GM23338 (cell line): Measurements from ENCODE around the gene U2AF1L4. TPM values are rescaled to one million over a fixed set of nuclear protein-coding genes. Genes with fewer than 3 reads are reported as not detected.

Experiments used
- ATAC-seq: fragments of 200-7000 bp; cut with Tn5 transposase; 3 replicates; pipeline ENCODE4 v1.9.1; 2020
- DNase-seq: peaks from one replicate; pipeline ENCODE4 v3.0.0-alpha.2; 2015; ENCODE audit warnings: low spot score
- H2AFZ ChIP-seq: fragments of 200-600 bp; sonication (generic); 2 replicates; pipeline ENCODE4 v1.8.0; 2016; ENCODE audit warnings: antibody characterized with exemption, mild to moderate bottlenecking, moderate library complexity
- H3F3A ChIP-seq: fragments of 200-600 bp; sonication (generic); replicated peaks from 2 replicates; pipeline ENCODE4 v1.8.0; 2017; ENCODE audit warnings: antibody characterized with exemption, mixed run types, low read depth
- H3K27ac ChIP-seq: fragments of 200-600 bp; sonication (generic); 2 replicates; pipeline ENCODE4 v1.6.1; 2016; ENCODE audit warnings: low read depth
- H3K27me3 ChIP-seq: fragments of 200-600 bp; sonication (generic); 2 replicates; pipeline ENCODE4 v1.8.0; 2016; ENCODE audit warnings: mild to moderate bottlenecking, mixed run types, moderate library complexity; ENCODE audit not compliant: insufficient read depth
- H3K36me3 ChIP-seq: fragments of 200-600 bp; sonication (generic); 2 replicates; pipeline ENCODE4 v1.8.0; 2016; ENCODE audit warnings: mild to moderate bottlenecking; ENCODE audit not compliant: insufficient read depth
- H3K4me1 ChIP-seq: fragments of 200-600 bp; sonication (generic); 2 replicates; pipeline ENCODE4 v1.8.0; 2016; ENCODE audit warnings: mild to moderate bottlenecking, moderate library complexity; ENCODE audit not compliant: insufficient read depth
- H3K4me2 ChIP-seq: fragments of 200-600 bp; sonication (generic); 2 replicates; pipeline ENCODE4 v1.7.1; 2017; ENCODE audit warnings: mixed run types
- H3K4me3 ChIP-seq: fragments of 200-600 bp; sonication (generic); 2 replicates; pipeline ENCODE4 v1.6.1; 2016; ENCODE audit warnings: mixed run types
- H3K79me2 ChIP-seq: fragments of 200-600 bp; sonication (generic); replicated peaks from 2 replicates; pipeline ENCODE4 v1.8.0; 2017; ENCODE audit warnings: mild to moderate bottlenecking; ENCODE audit not compliant: insufficient read depth
- H3K9me2 ChIP-seq: fragments of 200-600 bp; sonication (generic); 2 replicates; pipeline ENCODE4 v1.8.0; 2017; ENCODE audit not compliant: insufficient read depth
- H4K20me1 ChIP-seq: fragments of 200-600 bp; sonication (generic); replicated peaks from 2 replicates; pipeline ENCODE4 v1.8.0; 2017; ENCODE audit warnings: mild to moderate bottlenecking; ENCODE audit not compliant: insufficient read depth
- H3K27ac Mint-ChIP-seq: 2 replicates; pipeline ENCODE4 v1.8.0; 2020; ENCODE audit warnings: inconsistent platforms, mild to moderate bottlenecking, moderate library complexity, mixed read lengths
- H3K27me3 Mint-ChIP-seq: 3 replicates; pipeline ENCODE4 v1.8.0; 2022; ENCODE audit warnings: low read depth, mild to moderate bottlenecking, moderate library complexity, mixed read lengths, inconsistent platforms; ENCODE audit not compliant: insufficient read depth, poor library complexity
- H3K36me3 Mint-ChIP-seq: 3 replicates; pipeline ENCODE4 v1.8.0; 2021; ENCODE audit warnings: low read depth, mild to moderate bottlenecking, inconsistent platforms, moderate library complexity, mixed read lengths
- H3K4me1 Mint-ChIP-seq: 3 replicates; pipeline ENCODE4 v1.8.0; 2020; ENCODE audit warnings: mild to moderate bottlenecking, inconsistent platforms, mixed read lengths
- H3K4me3 Mint-ChIP-seq: 3 replicates; pipeline ENCODE4 v1.8.0; 2021; ENCODE audit warnings: moderate library complexity, mild to moderate bottlenecking, inconsistent platforms, mixed read lengths
- H3K9me3 Mint-ChIP-seq: 3 replicates; pipeline ENCODE4 v1.8.0; 2020; ENCODE audit warnings: moderate library complexity, mild to moderate bottlenecking, inconsistent platforms, mixed read lengths
- CREB1 ChIP-seq: fragments of 250-450 bp; sonication (Bioruptor Pico); IDR thresholded peaks from 2 replicates; pipeline ENCODE4 v1.5.0; 2020; ENCODE audit warnings: low read depth, mild to moderate bottlenecking, moderate library complexity
- CTCF ChIP-seq, 2 experiments: fragments of 200-600 bp in 1 of 2; sonication (generic) in 1 of 2; conservative IDR thresholded peaks; 2 replicates each; pipeline versions ENCODE4 v1.5.1 to v1.6.1; 2016 to 2017; ENCODE audit warnings: antibody characterized with exemption in 2 of 2, low read depth in 2 of 2, mild to moderate bottlenecking in 2 of 2, moderate library complexity in 1 of 2
- EZH2 ChIP-seq: fragments of 200-600 bp; sonication (generic); IDR thresholded peaks from one replicate; pipeline ENCODE4 v1.8.0; 2017; ENCODE audit warnings: antibody characterized with exemption, mild to moderate bottlenecking, low read depth; ENCODE audit not compliant: unreplicated experiment
- EZH2phosphoT487 ChIP-seq: fragments of 200-600 bp; sonication (generic); IDR thresholded peaks from one replicate; pipeline ENCODE4 v1.8.1; 2018; ENCODE audit warnings: antibody characterized with exemption; ENCODE audit not compliant: unreplicated experiment
- JUNB ChIP-seq: IDR thresholded peaks from one replicate; pipeline ENCODE4 v1.6.1; 2016; ENCODE audit warnings: antibody characterized with exemption; ENCODE audit not compliant: unreplicated experiment
- NANOG ChIP-seq: IDR thresholded peaks from 2 replicates; pipeline ENCODE4 v1.6.1; 2016; ENCODE audit warnings: antibody characterized with exemption, borderline replicate concordance
- POLR2AphosphoS5 ChIP-seq: IDR thresholded peaks from 2 replicates; pipeline ENCODE4 v1.6.1; 2016; ENCODE audit warnings: antibody characterized with exemption, low read depth
- REST ChIP-seq: IDR thresholded peaks from one replicate; pipeline ENCODE4 v1.6.1; 2018; ENCODE audit warnings: antibody characterized with exemption; ENCODE audit not compliant: unreplicated experiment
- STAT1 ChIP-seq: IDR thresholded peaks from one replicate; pipeline ENCODE4 v1.6.1; 2016; ENCODE audit warnings: antibody characterized with exemption; ENCODE audit not compliant: unreplicated experiment
- ZNF114 ChIP-seq: fragments of 250-450 bp; sonication (Bioruptor Pico); IDR thresholded peaks from 2 replicates; pipeline ENCODE4 v1.5.0; 2020; ENCODE audit warnings: mild to moderate bottlenecking, moderate library complexity
- ZNF331 ChIP-seq: fragments of 250-450 bp; sonication (Bioruptor Pico); IDR thresholded peaks from 2 replicates; pipeline ENCODE4 v1.5.0; 2020; ENCODE audit warnings: low read depth, mild to moderate bottlenecking, moderate library complexity
- polyA plus RNA-seq: library from polyadenylated mRNA; unstranded; fragments of >200 nt; fragmentation: Nextera tagmentation; extraction: Ambion mirVana; gene quantifications from 2 replicates; pipeline ENCODE4 v1.2.1, GENCODE V29; 2016
- total RNA-seq: library from RNA; depleted of rRNA; stranded (reverse); fragments of >200 nt; shearing (Covaris generic); gene quantifications from 2 replicates; pipeline ENCODE4 v1.2.3, GENCODE V29; 2014
- TF ChIP-seq, protein P1 (sequence below): fragments of 250-450 bp; sonication (Bioruptor Pico); IDR thresholded peaks from 2 replicates; pipeline ENCODE4 v1.5.0; 2020; ENCODE audit warnings: mild to moderate bottlenecking, moderate library complexity
- TF ChIP-seq, protein P2 (sequence below): IDR thresholded peaks from 2 replicates; pipeline ENCODE4 v1.6.1; 2016; ENCODE audit warnings: antibody characterized with exemption

U2AF1L4 gene
- total and polyA plus RNA-seq, 2 experiments from 2014 or later: 13.1 to 23.7 TPM

- no peaks in the 10 kb centered on the region; the same call in 2 of the 3 replicates for H3K9me3 Mint-ChIP-seq
These were observed 5.7 kb downstream of the U2AF1L4 start for GRCh38 chr19:35739275-35740107.

More at GRCh38 chr19:35739275-35740107, 5.7 kb downstream of the U2AF1L4 start:
- Histone ChIP-seq H3K27me3 (no peaks in the 10 kb centered on the region), H4K20me1 (no peaks in the 10 kb centered on the region; the same call in 1 of the 2 replicates), H2AFZ (no peak overlapping the region), H3K4me2 (peak overlapping the region; percentile 91), H3K4me1 (peaks cover 4% of the 10 kb centered on the region; the same call in 1 of the 2 replicates), H3F3A (peaks cover 10% of the 10 kb centered on the region), H3K36me3 (peaks cover 4% of the 10 kb centered on the region; the same call in 1 of the 2 replicates), H3K79me2 (no peaks in the 10 kb centered on the region), H3K27ac (peak overlapping the region; percentile 81; the same call in 1 of the 2 replicates), H3K4me3 (peak overlapping the region; percentile 96), H3K9me2 (no peaks in the 10 kb centered on the region)
- DNase-seq: peak; percentile 33
- no peak for ATAC-seq
- peaks cover 8% of the 10 kb centered on the region for H3K27me3 Mint-ChIP-seq
- no peak overlapping the region for H3K27ac Mint-ChIP-seq
- H3K4me3 Mint-ChIP-seq: peak overlapping the region; percentile 83
- TF ChIP-seq EZH2phosphoT487: no peak
- TF ChIP-seq, protein P1, sequence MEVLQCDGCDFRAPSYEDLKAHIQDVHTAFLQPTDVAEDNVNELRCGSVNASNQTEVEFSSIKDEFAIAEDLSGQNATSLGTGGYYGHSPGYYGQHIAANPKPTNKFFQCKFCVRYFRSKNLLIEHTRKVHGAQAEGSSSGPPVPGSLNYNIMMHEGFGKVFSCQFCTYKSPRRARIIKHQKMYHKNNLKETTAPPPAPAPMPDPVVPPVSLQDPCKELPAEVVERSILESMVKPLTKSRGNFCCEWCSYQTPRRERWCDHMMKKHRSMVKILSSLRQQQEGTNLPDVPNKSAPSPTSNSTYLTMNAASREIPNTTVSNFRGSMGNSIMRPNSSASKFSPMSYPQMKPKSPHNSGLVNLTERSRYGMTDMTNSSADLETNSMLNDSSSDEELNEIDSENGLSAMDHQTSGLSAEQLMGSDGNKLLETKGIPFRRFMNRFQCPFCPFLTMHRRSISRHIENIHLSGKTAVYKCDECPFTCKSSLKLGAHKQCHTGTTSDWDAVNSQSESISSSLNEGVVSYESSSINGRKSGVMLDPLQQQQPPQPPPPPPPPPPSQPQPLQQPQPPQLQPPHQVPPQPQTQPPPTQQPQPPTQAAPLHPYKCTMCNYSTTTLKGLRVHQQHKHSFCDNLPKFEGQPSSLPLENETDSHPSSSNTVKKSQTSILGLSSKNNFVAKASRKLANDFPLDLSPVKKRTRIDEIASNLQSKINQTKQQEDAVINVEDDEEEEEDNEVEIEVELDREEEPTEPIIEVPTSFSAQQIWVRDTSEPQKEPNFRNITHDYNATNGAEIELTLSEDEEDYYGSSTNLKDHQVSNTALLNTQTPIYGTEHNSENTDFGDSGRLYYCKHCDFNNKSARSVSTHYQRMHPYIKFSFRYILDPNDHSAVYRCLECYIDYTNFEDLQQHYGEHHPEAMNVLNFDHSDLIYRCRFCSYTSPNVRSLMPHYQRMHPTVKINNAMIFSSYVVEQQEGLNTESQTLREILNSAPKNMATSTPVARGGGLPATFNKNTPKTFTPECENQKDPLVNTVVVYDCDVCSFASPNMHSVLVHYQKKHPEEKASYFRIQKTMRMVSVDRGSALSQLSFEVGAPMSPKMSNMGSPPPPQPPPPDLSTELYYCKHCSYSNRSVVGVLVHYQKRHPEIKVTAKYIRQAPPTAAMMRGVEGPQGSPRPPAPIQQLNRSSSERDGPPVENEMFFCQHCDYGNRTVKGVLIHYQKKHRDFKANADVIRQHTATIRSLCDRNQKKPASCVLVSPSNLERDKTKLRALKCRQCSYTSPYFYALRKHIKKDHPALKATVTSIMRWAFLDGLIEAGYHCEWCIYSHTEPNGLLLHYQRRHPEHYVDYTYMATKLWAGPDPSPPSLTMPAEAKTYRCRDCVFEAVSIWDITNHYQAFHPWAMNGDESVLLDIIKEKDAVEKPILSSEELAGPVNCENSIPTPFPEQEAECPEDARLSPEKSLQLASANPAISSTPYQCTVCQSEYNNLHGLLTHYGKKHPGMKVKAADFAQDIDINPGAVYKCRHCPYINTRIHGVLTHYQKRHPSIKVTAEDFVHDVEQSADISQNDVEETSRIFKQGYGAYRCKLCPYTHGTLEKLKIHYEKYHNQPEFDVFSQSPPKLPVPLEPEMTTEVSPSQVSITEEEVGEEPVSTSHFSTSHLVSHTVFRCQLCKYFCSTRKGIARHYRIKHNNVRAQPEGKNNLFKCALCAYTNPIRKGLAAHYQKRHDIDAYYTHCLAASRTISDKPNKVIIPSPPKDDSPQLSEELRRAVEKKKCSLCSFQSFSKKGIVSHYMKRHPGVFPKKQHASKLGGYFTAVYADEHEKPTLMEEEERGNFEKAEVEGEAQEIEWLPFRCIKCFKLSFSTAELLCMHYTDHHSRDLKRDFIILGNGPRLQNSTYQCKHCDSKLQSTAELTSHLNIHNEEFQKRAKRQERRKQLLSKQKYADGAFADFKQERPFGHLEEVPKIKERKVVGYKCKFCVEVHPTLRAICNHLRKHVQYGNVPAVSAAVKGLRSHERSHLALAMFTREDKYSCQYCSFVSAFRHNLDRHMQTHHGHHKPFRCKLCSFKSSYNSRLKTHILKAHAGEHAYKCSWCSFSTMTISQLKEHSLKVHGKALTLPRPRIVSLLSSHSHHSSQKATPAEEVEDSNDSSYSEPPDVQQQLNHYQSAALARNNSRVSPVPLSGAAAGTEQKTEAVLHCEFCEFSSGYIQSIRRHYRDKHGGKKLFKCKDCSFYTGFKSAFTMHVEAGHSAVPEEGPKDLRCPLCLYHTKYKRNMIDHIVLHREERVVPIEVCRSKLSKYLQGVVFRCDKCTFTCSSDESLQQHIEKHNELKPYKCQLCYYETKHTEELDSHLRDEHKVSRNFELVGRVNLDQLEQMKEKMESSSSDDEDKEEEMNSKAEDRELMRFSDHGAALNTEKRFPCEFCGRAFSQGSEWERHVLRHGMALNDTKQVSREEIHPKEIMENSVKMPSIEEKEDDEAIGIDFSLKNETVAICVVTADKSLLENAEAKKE (CRISPR knock-in tag): no peak
- TF ChIP-seq NANOG: no peak
- no peak; the same call in 1 of the 2 replicates for TF ChIP-seq POLR2AphosphoS5
- no peak for TF ChIP-seq ZNF331 (CRISPR knock-in tag)
- TF ChIP-seq CREB1 (CRISPR knock-in tag): no peak
- no peak for TF ChIP-seq REST
- no peak for TF ChIP-seq EZH2
- no peak for TF ChIP-seq ZNF114
- TF ChIP-seq CTCF (conservative IDR thresholded peaks at IDR 0.05; ENCODE audit: low read depth in 2 of 2): no peak
- no peak for TF ChIP-seq JUNB
- TF ChIP-seq, protein P2, sequence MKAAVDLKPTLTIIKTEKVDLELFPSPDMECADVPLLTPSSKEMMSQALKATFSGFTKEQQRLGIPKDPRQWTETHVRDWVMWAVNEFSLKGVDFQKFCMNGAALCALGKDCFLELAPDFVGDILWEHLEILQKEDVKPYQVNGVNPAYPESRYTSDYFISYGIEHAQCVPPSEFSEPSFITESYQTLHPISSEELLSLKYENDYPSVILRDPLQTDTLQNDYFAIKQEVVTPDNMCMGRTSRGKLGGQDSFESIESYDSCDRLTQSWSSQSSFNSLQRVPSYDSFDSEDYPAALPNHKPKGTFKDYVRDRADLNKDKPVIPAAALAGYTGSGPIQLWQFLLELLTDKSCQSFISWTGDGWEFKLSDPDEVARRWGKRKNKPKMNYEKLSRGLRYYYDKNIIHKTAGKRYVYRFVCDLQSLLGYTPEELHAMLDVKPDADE: no peak
- TF ChIP-seq STAT1: no peak
- H3K36me3 Mint-ChIP-seq: peaks cover 45% of the 10 kb centered on the region
- peaks cover 9% of the 10 kb centered on the region for H3K4me1 Mint-ChIP-seq
